HG03565 (cell line): ENCODE measurements around the gene IFNGR2.
"Not testable (repeated sequence)": the region's sequence is repeated elsewhere in the genome, so short reads cannot be mapped to it uniquely, and the experiment has no call there.

Source experiments
- ATAC-seq: cut with Tn5 transposase; IDR thresholded peaks from one replicate; pipeline ENCODE4 v1.9.1; 2021; ENCODE audit warnings: mild to moderate bottlenecking, moderate library complexity; ENCODE audit not compliant: unreplicated experiment

IFNGR2 gene

GRCh38 chr21:33398361-33398760 lies 4.9 kb upstream of the IFNGR2 start:
- ATAC-seq = no peak

- no peak for ATAC-seq
Measured at GRCh38 chr21:33401630-33401992, 1.6 kb upstream of the IFNGR2 start.

- ATAC-seq = no peak
Measured at GRCh38 chr21:33402001-33402979, 923 bp upstream of the IFNGR2 start.

GRCh38 chr21:33403786-33404585 lies 773 bp downstream of the IFNGR2 start:
- no peak for ATAC-seq

GRCh38 chr21:33406493-33406892 lies 3.3 kb downstream of the IFNGR2 start:
- no peak for ATAC-seq

GRCh38 chr21:33411949-33412430 lies 8.8 kb downstream of the IFNGR2 start:
- ATAC-seq = no peak

GRCh38 chr21:33412439-33412831 lies 9.2 kb downstream of the IFNGR2 start:
- ATAC-seq = not testable (repeated sequence)

- no peak for ATAC-seq
Measured at GRCh38 chr21:33412832-33413519, 9.8 kb downstream of the IFNGR2 start.

- ATAC-seq = no peak
Measured at GRCh38 chr21:33414068-33414467, 10.9 kb downstream of the IFNGR2 start.

GRCh38 chr21:33414926-33415325 lies 11.7 kb downstream of the IFNGR2 start:
- ATAC-seq = no peak

GRCh38 chr21:33418691-33419090 lies 15.5 kb downstream of the IFNGR2 start:
- ATAC-seq = no peak

GRCh38 chr21:33419538-33420123 lies 16.4 kb downstream of the IFNGR2 start:
- ATAC-seq = no peak

GRCh38 chr21:33421713-33422393 lies 18.6 kb downstream of the IFNGR2 start:
- no peak for ATAC-seq

GRCh38 chr21:33424214-33424613 lies 21.0 kb downstream of the IFNGR2 start:
- no peak for ATAC-seq

GRCh38 chr21:33425825-33426224 lies 22.6 kb downstream of the IFNGR2 start:
- no peak for ATAC-seq

- no peak for ATAC-seq
Measured at GRCh38 chr21:33427051-33427450, 23.8 kb downstream of the IFNGR2 start.

GRCh38 chr21:33428669-33429068 lies 25.5 kb downstream of the IFNGR2 start:
- ATAC-seq = no peak

- ATAC-seq = no peak
Measured at GRCh38 chr21:33430858-33431257, 27.6 kb downstream of the IFNGR2 start.

GRCh38 chr21:33432496-33432895 lies 29.3 kb downstream of the IFNGR2 start:
- no peak for ATAC-seq

GRCh38 chr21:33433001-33433400 lies 29.8 kb downstream of the IFNGR2 start:
- ATAC-seq = no peak
